GM06990 (cell line): Measurements from ENCODE around the gene COLGALT1.

ENCODE experiments used
- DNase-seq: peaks from one replicate; pipeline ENCODE4 v3.0.0-alpha.2; 2011; ENCODE audit not compliant: insufficient read length; ENCODE audit errors: extremely low read depth
- H3K27me3 ChIP-seq: replicated peaks from 2 replicates; pipeline ENCODE4 v1.6.0; 2011; ENCODE audit warnings: low read length; ENCODE audit not compliant: control insufficient read depth, insufficient read depth
- H3K36me3 ChIP-seq: 2 replicates; pipeline ENCODE4 v1.5.1; 2011; ENCODE audit warnings: low read length; ENCODE audit not compliant: control insufficient read depth, insufficient read depth
- H3K4me3 ChIP-seq: replicated peaks from 2 replicates; pipeline ENCODE4 v1.5.1; 2011; ENCODE audit warnings: low read depth, mild to moderate bottlenecking, control low read depth, low read length
- TF ChIP-seq, protein P1 (sequence below): IDR thresholded peaks from 2 replicates; pipeline ENCODE4 v1.5.1; 2011; ENCODE audit warnings: low read length, control low read depth, mild to moderate bottlenecking, inconsistent platforms; ENCODE audit not compliant: insufficient read depth, poor library complexity, severe bottlenecking

COLGALT1 gene

DNA sequence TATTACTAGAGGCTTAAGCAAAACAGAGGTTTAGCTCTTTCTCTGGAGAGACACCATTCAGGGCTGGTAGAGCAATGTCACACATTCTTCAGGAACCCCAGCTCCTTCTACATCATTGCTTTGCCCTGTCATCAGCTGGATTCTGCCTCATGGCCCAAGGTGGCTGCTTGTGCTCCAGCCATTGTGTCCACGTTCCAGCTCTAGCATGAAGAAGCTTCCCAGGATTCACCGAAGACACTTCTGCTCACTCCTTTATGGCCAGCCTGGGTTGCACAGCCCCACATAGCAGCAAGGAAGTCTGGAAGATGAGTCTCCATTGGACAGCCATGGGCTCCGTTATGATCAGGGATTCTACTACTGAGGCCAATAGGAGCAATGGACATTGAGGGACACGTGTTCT is 30.8 kb upstream of the COLGALT1 start:
- H3K4me3 ChIP-seq, result no peak overlapping the region
- DNase-seq, result no peak
- TF ChIP-seq, protein P1, sequence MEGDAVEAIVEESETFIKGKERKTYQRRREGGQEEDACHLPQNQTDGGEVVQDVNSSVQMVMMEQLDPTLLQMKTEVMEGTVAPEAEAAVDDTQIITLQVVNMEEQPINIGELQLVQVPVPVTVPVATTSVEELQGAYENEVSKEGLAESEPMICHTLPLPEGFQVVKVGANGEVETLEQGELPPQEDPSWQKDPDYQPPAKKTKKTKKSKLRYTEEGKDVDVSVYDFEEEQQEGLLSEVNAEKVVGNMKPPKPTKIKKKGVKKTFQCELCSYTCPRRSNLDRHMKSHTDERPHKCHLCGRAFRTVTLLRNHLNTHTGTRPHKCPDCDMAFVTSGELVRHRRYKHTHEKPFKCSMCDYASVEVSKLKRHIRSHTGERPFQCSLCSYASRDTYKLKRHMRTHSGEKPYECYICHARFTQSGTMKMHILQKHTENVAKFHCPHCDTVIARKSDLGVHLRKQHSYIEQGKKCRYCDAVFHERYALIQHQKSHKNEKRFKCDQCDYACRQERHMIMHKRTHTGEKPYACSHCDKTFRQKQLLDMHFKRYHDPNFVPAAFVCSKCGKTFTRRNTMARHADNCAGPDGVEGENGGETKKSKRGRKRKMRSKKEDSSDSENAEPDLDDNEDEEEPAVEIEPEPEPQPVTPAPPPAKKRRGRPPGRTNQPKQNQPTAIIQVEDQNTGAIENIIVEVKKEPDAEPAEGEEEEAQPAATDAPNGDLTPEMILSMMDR, result no peak
- no peaks in the 10 kb centered on the region for H3K27me3 ChIP-seq
- peaks cover 4% of the 10 kb centered on the region for H3K36me3 ChIP-seq

DNA sequence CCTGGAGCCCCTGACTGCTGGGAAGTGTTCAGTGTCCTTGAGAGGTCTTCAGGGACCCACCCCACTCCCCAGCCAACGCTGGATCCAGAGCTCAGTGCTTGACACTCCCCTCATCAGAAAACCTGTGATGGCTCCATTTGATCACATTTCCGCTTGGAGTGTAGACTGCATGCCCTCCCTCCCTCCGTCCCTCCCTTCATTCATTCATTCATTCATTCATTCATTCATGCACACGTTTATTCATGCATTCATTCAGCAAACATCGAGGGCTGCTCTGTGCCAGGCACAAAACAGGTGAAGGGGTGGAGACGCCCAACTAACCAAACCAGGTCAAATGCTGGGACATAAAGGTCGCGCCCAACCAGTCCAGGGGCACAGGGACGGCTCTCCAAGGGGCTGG is 30.3 kb upstream of the COLGALT1 start:
- TF ChIP-seq, protein P1, result no peak
- no peak for DNase-seq
- no peak overlapping the region for H3K4me3 ChIP-seq
- H3K36me3 ChIP-seq, result peaks cover 4% of the 10 kb centered on the region
- no peaks in the 10 kb centered on the region for H3K27me3 ChIP-seq

DNA sequence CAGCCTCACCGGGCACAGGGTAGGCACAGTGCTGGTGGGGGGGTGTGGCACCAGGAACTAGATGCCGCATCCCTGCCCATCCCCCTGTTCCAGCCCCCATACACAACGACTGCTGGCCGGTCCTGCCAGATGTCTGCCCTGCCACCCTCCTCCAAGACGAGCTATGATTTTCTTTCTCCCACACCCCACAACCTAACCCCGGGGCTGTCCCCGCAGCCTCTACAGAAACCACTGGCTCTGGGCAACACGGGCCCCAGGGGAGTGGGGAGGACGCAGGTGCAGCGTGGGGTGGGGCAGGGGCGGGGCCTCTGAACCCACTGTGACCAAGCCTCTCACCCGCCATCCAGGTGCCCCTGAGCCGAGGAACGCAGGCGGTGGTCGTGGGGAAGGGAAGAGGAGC is 28.5 kb upstream of the COLGALT1 start:
- TF ChIP-seq, protein P1, result no peak
- Histone ChIP-seq H3K36me3 (no peaks in the 10 kb centered on the region), H3K27me3 (no peaks in the 10 kb centered on the region), H3K4me3 (peak overlapping the region; percentile 61)
- peak; percentile 83 for DNase-seq

DNA sequence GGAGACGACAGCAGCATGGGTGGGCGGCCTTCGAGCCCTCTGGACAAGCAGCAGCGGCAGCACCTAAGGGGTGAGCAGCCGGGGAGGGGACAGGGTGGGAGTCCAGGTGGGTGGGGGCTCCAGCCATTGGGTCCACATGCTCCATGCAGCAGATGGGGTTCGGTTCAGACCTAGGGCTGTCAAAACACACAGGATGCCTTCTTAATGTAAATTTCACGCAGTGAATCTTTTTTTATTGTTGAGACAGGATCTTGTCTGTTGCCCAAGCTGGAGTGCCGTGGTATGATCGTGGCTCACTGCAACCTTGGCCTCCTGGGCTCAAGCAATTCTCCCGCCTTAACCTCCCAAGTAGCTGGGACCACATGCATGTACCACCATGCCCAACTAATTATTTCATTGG is 28.1 kb upstream of the COLGALT1 start:
- peak overlapping the region; percentile 61 for H3K4me3 ChIP-seq
- no peaks in the 10 kb centered on the region for H3K27me3 ChIP-seq
- peaks cover 2% of the 10 kb centered on the region; the same call in 1 of the 2 replicates for H3K36me3 ChIP-seq
- no peak for DNase-seq
- TF ChIP-seq, protein P1, result no peak

DNA sequence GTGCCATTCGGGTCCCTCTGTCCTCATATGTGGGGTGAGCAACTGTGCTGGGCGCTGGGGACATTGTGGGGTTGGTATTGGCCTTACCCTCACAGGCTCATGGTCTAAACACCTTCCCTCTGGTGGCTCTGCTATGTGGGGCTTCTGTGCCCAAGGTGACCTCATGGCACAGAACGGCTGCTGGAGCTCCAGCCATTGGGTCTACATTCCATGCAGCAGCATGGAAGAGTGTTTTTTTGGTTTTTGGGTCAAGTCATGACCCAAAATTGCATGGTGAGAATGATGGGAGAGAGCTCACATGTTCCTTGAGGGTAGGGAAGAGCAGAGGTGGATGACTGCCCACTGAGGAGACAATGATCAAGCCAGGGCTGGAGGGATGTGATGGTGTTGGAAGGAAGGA is 26.8 kb upstream of the COLGALT1 start:
- TF ChIP-seq, protein P1, result no peak
- Histone ChIP-seq H3K36me3 (peaks cover 2% of the 10 kb centered on the region), H3K4me3 (no peak overlapping the region; the same call in 1 of the 2 replicates), H3K27me3 (no peaks in the 10 kb centered on the region)
- DNase-seq, result no peak

DNA sequence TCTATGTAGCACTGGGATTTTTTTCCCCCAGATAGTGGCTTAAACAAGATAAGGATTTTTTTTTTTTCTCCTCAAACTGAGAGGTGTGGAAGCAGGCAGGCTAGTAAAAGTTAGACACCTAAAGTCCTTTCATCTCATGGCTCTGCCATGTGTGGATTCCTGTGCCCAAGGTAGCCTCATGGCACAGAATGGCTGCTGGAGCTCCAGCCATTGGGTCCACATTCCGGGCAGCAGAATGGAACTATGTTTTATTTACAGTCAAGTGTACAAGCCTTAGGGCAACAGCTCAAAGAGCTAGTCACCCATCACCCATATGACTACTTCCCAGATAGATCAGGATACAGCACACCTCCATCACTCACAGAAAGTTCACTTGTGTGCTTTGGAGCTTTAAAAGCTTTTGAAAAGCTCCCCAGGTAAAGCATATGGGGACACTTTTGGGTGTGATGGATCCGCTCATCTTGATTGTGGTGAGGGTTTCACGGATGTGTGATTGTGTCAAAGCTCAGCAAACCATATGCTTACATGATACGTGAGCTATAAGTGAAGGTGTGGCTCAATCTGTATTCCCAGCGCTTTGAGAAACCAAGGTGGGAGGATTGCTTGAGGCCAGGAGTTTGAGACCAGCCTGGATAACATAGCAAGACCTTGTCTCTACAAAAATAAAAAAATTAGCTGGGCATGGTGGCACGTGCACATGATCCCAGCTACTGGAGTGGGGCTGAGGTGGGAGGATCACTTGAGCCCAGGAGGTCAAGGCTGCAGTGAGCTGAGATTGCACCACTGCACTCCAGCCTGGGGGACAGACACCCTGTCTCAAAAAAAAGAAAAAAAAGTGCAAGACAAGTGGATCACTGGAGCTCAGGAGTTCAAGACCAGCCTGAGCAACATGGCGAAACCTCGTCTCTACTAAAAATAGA is 25.9 kb upstream of the COLGALT1 start:
- DNase-seq, result no peak
- TF ChIP-seq, protein P1, result no peak
- H3K4me3 ChIP-seq, result no peak overlapping the region
- no peaks in the 10 kb centered on the region for H3K27me3 ChIP-seq
- peaks cover 2% of the 10 kb centered on the region for H3K36me3 ChIP-seq
